UCSD-AML1 (cell line): Measurements from ENCODE around the gene BABAM2.
"Not testable (repeated sequence)": the region's sequence is repeated elsewhere in the genome, so short reads cannot be mapped to it uniquely, and the experiment has no call there.

Experiments
- DNase-seq: peaks from one replicate; lab custom pipeline; 2025; ENCODE audit not compliant: unreplicated experiment; lab: John Stamatoyannopoulos, UW

BABAM2 gene

DNA sequence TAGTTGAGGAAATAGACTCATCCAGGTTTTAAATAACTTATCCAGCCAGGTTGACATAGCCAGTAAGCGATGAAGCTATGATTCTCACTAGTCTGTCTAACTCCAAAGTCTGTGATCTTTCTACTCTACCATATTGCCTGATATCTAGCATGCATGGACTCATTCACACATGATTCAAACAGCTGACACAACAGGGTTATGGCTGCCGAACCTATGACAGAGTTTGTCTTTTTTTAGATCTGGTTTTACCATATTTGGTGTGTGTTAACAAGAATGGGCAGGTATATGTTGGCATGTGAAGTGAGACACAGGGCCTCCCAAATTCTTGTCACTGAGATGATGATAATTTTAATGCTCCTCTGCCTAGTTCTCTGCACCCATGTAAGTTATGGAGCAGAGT, 210.6 kb downstream of the BABAM2 start:
- DNase-seq, result no peak

- no peak for DNase-seq
Measured at GRCh38 chr2:28101892-28102291, 211.4 kb downstream of the BABAM2 start.

GRCh38 chr2:28102455-28102874, 211.9 kb downstream of the BABAM2 start:
- DNase-seq, result no peak

DNA sequence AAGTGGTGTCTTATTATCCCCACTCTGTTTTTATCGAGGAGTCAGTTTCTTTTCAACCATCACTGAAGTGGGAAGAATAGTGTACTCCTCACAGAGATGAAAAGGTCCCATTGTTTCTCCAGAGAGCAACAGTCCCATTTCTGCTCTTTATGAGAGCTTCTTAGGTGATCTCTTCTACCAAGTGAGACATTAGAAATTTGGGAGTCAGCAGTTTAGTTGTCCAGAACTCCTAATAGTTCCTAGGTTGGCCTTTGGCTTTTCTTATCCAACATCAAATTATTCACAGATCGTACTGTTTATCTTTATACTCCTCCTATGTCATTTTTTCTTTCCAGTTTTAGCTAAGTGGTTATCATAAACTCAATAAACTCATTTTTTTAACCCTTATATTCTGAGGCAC, 213.1 kb downstream of the BABAM2 start:
- DNase-seq, result no peak

GRCh38 chr2:28108143-28108542, 217.6 kb downstream of the BABAM2 start:
- DNase-seq, result no peak

DNA sequence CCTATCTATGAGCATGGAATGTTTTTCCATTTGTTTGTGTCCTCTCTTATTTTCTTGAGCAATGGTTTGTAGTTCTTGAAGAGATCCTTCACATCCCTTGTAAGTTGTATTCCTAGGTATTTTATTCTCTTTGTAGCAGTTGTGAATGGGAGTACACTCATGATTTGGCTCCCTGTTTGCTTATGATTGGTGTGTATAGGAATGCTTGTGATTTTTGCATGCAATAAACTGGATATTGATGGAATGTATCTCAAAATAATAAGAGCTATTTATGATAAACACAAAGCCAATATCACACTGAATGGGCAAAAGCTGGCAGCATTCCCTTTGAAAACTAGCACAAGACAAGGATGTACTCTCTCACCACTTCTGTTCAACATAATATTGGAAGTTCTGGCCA, 223.2 kb downstream of the BABAM2 start:
- not testable (repeated sequence) for DNase-seq

- DNase-seq, result no peak
Measured at GRCh38 chr2:28117104-28117596, 226.6 kb downstream of the BABAM2 start.

DNA sequence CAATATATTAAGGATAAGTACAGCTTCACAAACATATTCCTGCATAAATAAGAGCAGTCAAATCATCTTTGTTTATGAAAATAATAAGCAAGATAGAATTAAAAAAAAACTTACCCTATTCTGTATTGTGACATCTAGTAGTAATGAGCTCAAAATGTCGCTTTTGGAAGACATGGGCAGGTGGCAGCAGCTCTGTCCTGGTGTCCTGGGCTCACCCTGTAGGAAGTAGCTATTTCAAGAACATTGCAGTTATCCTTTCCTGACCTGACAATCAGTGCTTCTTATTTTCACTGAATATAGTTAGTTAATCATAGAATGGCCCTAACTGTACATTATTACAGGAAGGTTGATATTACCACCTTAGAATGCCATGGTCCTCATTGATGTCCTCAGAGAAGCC, 229.1 kb downstream of the BABAM2 start:
- DNase-seq, result no peak

GRCh38 chr2:28128281-28128950, 237.9 kb downstream of the BABAM2 start:
- no peak for DNase-seq

GRCh38 chr2:28129955-28130695, 239.6 kb downstream of the BABAM2 start:
- DNase-seq, result no peak

DNA sequence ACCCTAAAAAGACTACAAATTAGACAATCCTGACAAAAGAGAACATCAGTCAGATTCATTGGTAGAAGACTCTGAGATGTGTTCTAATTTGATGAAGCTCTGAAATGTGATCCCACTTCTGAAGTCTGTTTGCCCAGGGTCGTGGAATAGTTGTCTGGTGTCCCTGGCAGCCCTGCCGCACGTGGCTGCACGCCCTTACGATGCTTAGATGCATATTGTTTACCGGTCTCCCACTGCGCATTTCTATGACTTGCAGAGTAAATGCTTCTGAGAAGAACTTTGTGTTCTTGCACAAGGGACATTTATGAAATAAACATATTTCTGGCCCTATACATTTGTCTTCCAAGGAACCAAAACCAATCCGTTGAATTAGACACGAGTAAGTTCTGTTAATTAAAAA, 243.2 kb downstream of the BABAM2 start:
- no peak for DNase-seq

DNA sequence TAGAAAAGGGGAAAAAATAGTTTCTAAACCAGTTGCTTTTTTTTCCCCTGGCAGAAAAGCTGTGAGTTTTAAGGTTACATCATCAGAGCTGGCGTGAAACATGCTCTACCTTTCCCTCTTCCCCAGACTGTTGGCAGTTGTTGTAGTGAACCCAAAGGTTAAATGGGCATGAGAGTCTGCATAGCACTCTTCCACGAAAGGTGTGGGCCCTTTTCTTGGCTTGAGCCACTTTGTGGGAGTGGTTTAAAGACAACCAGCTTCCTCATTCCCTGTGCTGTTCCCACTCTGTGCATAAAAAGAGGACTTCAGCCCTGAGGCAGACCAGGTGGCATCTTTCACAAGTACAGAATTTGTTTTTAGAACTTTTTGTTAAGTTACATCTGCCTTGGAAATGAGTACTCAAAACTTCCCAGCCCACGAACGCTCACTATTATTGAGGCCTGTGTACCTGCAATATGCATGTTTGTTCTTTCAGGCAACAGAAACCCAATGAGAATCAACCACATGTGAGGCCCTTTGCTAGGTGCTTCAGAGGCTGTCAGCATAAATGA, 243.8 kb downstream of the BABAM2 start:
- DNase-seq, result no peak

GRCh38 chr2:28134857-28135256, 244.3 kb downstream of the BABAM2 start:
- no peak for DNase-seq

DNA sequence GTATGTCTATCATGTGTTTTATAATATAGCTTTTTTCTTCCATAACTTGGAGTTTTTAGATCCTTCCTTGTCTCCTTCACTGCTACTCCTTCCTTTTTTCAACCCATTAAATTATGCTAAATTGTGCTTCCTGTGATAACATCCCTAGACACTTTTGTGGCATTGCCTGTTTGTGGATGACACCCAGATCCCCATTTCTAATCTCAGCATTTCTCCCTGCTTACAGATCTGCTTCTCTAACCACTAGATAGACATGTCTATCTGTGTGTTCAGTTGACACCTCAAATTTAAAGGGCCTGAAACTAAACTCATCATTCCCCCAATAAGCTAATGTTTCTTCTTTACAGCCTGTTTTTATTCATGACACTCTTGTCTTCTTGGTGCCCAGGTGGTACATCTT, 244.8 kb downstream of the BABAM2 start:
- DNase-seq, result no peak

DNA sequence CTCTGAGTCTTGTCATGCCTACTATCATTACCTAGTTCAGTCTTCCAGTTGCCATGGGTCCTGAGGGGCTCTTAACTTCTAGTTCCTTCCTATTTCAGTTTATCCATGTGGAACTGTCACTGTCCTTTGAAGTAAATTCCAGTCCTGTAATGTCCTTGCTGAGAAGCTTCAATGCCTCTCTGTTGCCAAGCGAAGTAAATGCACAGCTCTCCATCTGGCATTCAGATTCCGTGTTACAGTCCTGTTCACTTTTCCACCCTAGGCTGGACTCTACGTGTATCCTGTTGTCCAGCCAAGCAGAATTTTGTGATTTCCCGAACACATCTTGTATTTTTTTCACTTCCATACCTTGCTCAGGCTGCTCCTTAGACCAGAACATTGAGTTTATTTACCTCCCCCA, 245.3 kb downstream of the BABAM2 start:
- DNase-seq, result no peak

DNA sequence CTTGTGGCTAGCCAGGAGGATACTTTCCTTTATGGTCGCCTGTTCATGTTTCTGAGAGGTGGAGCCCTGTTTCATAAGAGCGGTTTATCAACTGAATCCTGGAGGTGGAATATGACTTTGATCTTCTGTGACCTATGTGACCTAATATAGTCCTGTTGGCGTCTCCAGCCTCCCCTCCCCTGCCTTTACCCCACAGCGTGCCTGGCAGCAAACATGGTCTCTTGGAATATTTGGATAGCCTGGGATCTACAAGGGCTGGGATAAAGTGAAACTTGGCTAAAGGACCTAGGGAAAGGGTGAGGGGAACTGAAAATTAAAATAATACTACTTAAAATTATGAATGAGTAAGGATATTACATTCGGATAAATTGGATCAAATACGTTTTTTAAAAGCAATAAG, 246.0 kb downstream of the BABAM2 start:
- no peak for DNase-seq

- DNase-seq, result no peak
Measured at GRCh38 chr2:28137221-28137620, 246.7 kb downstream of the BABAM2 start.

- DNase-seq, result no peak
Measured at GRCh38 chr2:28142386-28142785, 251.9 kb downstream of the BABAM2 start.

- no peak for DNase-seq
Measured at GRCh38 chr2:28148000-28148399, 257.5 kb downstream of the BABAM2 start.

GRCh38 chr2:28148566-28148965, 258.0 kb downstream of the BABAM2 start:
- DNase-seq, result no peak

DNA sequence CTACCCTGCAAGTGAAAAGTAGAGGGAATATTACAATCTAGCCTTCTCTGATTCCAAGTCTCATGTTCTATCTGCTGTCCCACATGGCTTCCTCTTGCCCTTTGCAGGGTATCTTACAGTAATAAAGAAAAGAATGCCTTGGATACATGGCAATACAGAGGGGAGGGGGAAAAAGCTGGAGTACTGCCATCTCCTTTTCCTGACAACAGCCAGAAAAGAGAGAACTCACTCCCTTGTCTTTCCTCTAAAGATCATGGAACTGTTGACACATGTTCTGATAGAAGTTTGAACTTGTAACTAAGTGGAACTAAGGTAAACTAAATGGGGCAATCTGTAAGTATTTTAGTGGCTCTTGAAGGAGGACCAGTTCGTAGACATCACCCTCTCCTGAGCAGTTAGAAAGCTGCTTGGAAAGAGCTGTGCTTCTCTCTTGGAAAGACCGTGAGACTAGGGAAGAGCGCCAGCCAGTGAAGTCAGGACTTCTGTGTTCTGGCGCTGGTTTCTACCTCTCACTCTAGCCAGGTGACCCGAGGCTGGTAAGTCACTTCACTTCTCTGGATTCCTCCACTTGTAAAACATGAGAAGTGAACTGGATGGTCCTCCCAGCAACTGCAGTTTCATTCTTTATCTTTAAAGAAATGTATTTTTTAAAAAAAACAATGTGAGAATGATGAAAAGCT, 259.8 kb downstream of the BABAM2 start:
- no peak for DNase-seq

DNA sequence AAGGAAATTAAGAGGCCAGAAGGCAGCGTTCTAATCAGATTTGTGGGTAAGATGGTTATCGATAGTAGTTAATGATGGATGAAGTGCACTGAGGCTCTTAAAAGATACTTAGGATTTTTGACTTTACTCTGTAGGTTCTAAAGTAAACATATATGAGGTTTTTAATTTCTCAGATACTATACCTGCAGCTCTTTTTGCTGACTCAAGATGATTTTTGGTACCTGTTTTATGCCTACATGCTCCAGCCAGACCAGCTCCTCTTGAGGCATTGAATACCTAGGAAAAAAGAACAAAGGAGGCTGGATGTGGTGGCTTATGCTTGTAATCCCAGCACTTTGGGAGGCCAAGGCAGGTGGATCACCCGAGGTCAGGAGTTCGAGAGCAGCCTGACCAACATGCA, 260.5 kb downstream of the BABAM2 start:
- DNase-seq, result no peak
